ENCODE data around the gene KIRREL3. TPM values are rescaled to one million over a fixed set of nuclear protein-coding genes. Genes with fewer than 3 reads are reported as not detected.
A peak's percentile ranks its signal among the peaks of the same experiment; 100 is the strongest.

Gene KIRREL3
- polyA plus RNA-seq, 2 of the 4 experiments (the other 2 are of a cell fraction) = 3.0 to 11.0 TPM

DNA sequence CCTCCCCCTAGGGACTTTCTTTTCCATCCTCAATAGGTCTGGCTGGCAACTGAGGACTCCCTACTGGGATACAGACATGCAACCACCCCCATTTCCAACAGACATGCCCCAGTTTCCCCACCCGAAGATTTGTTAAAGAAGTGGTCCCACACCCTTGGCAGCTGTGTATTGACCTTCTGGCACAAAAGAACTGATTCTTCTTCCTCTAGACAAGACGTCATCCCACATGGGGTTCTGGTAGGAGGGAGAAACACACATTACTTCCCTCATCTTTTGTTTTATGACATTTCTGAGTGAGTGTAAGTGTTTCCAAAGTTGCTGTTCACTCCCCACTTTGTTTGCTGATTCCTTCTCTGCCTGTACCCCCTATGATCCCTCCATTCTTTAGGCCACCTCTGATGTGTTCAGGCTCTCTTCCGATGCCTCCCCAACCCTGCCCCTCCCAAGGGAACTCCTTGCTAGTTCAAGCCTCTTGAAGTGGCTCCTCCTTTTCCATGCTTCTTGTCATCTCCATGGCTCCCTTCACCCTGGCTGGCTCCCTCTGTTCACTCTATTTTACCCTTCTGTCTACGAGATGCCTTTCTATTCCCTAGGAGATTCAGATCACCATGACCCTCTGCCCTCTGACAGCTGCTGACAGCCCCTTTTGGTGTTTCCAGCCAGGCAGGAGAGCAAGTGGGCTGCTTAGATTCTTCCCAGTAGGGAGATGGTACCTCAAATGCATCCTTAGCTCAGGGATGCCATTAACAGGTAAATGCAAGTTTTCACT lies 4.3 kb downstream of the KIRREL3 start:
- Histone ChIP-seq H3K4me1 (peaks cover 70% of the 10 kb centered on the region), H3K4me2 (peak overlapping the region; percentile 4; the same call in 1 of the 3 replicates), H3K9me3 (no peaks in the 10 kb centered on the region), H3K27ac (peak overlapping the region in 1 of 2 experiments; percentile 92; a peak in 4 of 6 replicates), H3K4me3 (no peak overlapping the region)
- ChIA-PET CTCF (no interaction called here), POLR2A (no interaction called here)
- 60% methylated on average over 4 of the region's 4 CpGs for WGBS (ENCODE audit: missing lambda C conversion rate)
- DNase-seq (ENCODE audit: low read depth in 1 of 2, low spot score in 1 of 2) = no peak
- no peak for FAIRE-seq
- no peak for ATAC-seq
- TF ChIP-seq, protein P1, sequence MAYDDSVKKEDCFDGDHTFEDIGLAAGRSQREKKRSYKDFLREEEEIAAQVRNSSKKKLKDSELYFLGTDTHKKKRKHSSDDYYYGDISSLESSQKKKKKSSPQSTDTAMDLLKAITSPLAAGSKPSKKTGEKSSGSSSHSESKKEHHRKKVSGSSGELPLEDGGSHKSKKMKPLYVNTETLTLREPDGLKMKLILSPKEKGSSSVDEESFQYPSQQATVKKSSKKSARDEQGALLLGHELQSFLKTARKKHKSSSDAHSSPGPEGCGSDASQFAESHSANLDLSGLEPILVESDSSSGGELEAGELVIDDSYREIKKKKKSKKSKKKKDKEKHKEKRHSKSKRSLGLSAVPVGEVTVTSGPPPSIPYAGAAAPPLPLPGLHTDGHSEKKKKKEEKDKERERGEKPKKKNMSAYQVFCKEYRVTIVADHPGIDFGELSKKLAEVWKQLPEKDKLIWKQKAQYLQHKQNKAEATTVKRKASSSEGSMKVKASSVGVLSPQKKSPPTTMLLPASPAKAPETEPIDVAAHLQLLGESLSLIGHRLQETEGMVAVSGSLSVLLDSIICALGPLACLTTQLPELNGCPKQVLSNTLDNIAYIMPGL (CRISPR knock-in tag; IDR thresholded peaks at IDR 0.05; ENCODE audit: borderline replicate concordance) = no peak
- TF ChIP-seq CBX8 (IDR thresholded peaks at IDR 0.05) (no peak), RFX5 (IDR thresholded peaks at IDR 0.05) (no peak), FOSL2 (IDR thresholded peaks at IDR 0.05) (no peak), FOSL2 (CRISPR knock-in tag; IDR thresholded peaks at IDR 0.05) (no peak), HOXB5 (CRISPR knock-in tag; IDR thresholded peaks at IDR 0.05) (no peak), PHF8 (IDR thresholded peaks at IDR 0.05; ENCODE audit: borderline replicate concordance, low read depth) (no peak), NPAS2 (CRISPR knock-in tag; IDR thresholded peaks at IDR 0.05; ENCODE audit: borderline replicate concordance) (no peak), SREBF2 (IDR thresholded peaks at IDR 0.05) (no peak), HEYL (CRISPR knock-in tag; IDR thresholded peaks at IDR 0.05) (no peak), TFCP2L1 (CRISPR knock-in tag; IDR thresholded peaks at IDR 0.05) (no peak)
- TF ChIP-seq, protein P2, sequence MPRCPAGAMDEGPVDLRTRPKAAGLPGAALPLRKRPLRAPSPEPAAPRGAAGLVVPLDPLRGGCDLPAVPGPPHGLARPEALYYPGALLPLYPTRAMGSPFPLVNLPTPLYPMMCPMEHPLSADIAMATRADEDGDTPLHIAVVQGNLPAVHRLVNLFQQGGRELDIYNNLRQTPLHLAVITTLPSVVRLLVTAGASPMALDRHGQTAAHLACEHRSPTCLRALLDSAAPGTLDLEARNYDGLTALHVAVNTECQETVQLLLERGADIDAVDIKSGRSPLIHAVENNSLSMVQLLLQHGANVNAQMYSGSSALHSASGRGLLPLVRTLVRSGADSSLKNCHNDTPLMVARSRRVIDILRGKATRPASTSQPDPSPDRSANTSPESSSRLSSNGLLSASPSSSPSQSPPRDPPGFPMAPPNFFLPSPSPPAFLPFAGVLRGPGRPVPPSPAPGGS (IDR thresholded peaks at IDR 0.05) = no peak
- TF ChIP-seq, protein P3, sequence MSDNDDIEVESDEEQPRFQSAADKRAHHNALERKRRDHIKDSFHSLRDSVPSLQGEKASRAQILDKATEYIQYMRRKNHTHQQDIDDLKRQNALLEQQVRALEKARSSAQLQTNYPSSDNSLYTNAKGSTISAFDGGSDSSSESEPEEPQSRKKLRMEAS (IDR thresholded peaks at IDR 0.05) = no peak

DNA sequence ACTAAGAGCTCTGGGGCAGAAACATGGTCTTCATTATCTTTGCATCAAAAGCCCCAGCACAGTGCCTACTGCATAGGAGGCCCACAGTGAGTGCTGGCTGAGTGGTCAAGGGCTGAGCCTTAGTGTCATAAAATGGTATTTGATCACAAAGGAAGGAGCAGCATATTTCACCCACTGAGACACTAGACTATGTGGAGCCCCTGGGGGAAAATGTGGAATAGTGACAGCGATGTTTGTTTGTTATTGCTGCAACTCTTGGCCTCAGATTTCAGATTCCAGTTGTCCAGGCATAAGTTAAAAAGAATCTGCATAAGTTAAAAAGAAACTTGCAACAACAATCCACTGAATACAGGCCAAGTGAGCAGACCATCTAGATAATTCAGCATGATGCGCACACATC lies 7.0 kb downstream of the KIRREL3 start:
- FAIRE-seq (no peak), ATAC-seq (peak in 1 of 2 experiments; percentile 13; a peak in 1 of 6 replicates), DNase-seq (ENCODE audit: low read depth in 1 of 2, low spot score in 1 of 2) (peak in 1 of 2 experiments; percentile 35)
- WGBS (ENCODE audit: missing lambda C conversion rate) = 40% methylated on average over 2 of the region's 2 CpGs
- TF ChIP-seq RARB (CRISPR knock-in tag; IDR thresholded peaks at IDR 0.05) = no peak
- TF ChIP-seq CEBPB (IDR thresholded peaks at IDR 0.05) = peak in 1 of 2 experiments; percentile 76; a peak in 2 of 4 replicates
- no peak for TF ChIP-seq MAFK (IDR thresholded peaks at IDR 0.05; ENCODE audit: partially characterized antibody)
- no peak for TF ChIP-seq FOXS1 (CRISPR knock-in tag; IDR thresholded peaks at IDR 0.05)
- Histone ChIP-seq H3K4me1 (peaks cover 80% of the 10 kb centered on the region), H3K4me3 (no peak overlapping the region), H3K9me3 (no peaks in the 10 kb centered on the region), H3K4me2 (peak overlapping the region; percentile 74), H3K27ac (peak overlapping the region; percentile 88 to 92)
- ChIA-PET POLR2A (no interaction called here), CTCF (interaction anchor here (0.9 to 5.9 kb wide), 5 partner anchors 8 to 553 kb away, joined by 3 to 39 read pairs (median 10); partner anchors contain the start of gene KIRREL3)

DNA sequence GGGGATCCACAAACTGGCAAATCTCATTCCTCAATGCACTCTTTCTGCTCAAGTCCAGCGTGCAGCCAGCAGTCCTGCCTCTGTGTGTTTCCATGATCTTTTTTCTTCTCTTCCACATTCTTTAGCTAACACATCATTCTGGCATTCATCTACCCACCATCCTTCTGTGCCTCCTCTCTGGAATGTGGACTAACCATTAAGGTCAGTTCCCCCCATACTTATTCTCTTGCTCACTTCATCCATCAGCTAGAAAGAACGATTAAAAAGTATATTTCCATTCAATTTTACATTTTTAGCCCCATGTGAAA lies 7.8 kb downstream of the KIRREL3 start:
- Histone ChIP-seq H3K4me1 (peaks cover 78% of the 10 kb centered on the region), H3K9me3 (no peaks in the 10 kb centered on the region), H3K27ac (peak overlapping the region; percentile 88 to 92), H3K4me2 (peak overlapping the region; percentile 74), H3K4me3 (peak overlapping the region; percentile 28; the same call in 2 of the 3 replicates)
- no peak for FAIRE-seq
- WGBS (ENCODE audit: missing lambda C conversion rate) = 5% methylated on average over 2 of the region's 2 CpGs
- ChIA-PET POLR2A (no interaction called here), CTCF (interaction anchor here (1.0 to 6.1 kb wide), 6 partner anchors 8 to 386 kb away, joined by 3 to 78 read pairs (median 22); partner anchors contain the start of gene KIRREL3)
- DNase-seq (ENCODE audit: low read depth in 1 of 2, low spot score in 1 of 2) = peak in 1 of 2 experiments; percentile 29
- TF ChIP-seq, protein P2 (IDR thresholded peaks at IDR 0.05) = no peak
- TF ChIP-seq RARB (CRISPR knock-in tag; IDR thresholded peaks at IDR 0.05) (no peak), JUN (IDR thresholded peaks at IDR 0.05) (no peak), FOSL2 (IDR thresholded peaks at IDR 0.05) (no peak), FOSL2 (CRISPR knock-in tag; IDR thresholded peaks at IDR 0.05) (no peak), SREBF2 (IDR thresholded peaks at IDR 0.05) (no peak), POLR2A (IDR thresholded peaks at IDR 0.05; ENCODE audit: low read length) (no peak)
- TF ChIP-seq, protein P4, sequence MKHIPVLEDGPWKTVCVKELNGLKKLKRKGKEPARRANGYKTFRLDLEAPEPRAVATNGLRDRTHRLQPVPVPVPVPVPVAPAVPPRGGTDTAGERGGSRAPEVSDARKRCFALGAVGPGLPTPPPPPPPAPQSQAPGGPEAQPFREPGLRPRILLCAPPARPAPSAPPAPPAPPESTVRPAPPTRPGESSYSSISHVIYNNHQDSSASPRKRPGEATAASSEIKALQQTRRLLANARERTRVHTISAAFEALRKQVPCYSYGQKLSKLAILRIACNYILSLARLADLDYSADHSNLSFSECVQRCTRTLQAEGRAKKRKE (CRISPR knock-in tag; IDR thresholded peaks at IDR 0.05; ENCODE audit: low read depth) = no peak
- peak in 1 of 2 experiments; percentile 38; a peak in 3 of 6 replicates for ATAC-seq

Measured in A549 (cell line).